IMR-90 (cell line): Measurements from ENCODE around the gene NINJ2. TPM values are rescaled to one million over a fixed set of nuclear protein-coding genes. Genes with fewer than 3 reads are reported as not detected.

Experiments used
- ATAC-seq: fragments of 200-7000 bp; cut with Tn5 transposase; 2 replicates; pipeline ENCODE4 v1.9.1; 2020; ENCODE audit warnings: low read depth, mild to moderate bottlenecking, moderate library complexity
- BruUV-seq: library from RNA; stranded (reverse); fragments of 400-500 nt; replicated peaks from 2 replicates; lab custom pipeline; 2021; lab: Mats Ljungman, UMichigan
- CTCF ChIA-PET: fragments of 300-600 bp; formaldehyde crosslinking; extraction: SDS; loops from one replicate; lab custom pipeline; 2021; ENCODE audit warnings: antibody characterized with exemption; lab: Yijun Ruan, JAX
- POLR2A ChIA-PET: fragments of 300-600 bp; sonication (Branson Sonifier 250); formaldehyde crosslinking; loops from one replicate; lab custom pipeline; 2022; ENCODE audit warnings: antibody characterized with exemption; ENCODE audit not compliant: unreplicated experiment; lab: Charles Lee
- DNase-seq: peaks from one replicate; pipeline ENCODE4 v3.0.0; 2013
- H2AFZ ChIP-seq: replicated peaks from 2 replicates; pipeline ENCODE3; 2013; ENCODE audit warnings: low read length, mild to moderate bottlenecking; ENCODE audit not compliant: poor library complexity
- H2AK5ac ChIP-seq: 2 replicates; pipeline ENCODE4 v1.6.1; 2013; ENCODE audit warnings: low read depth, low read length, inconsistent platforms
- H2AK9ac ChIP-seq: replicated peaks from 2 replicates; pipeline ENCODE3; 2013; ENCODE audit warnings: mild to moderate bottlenecking, low read depth, low read length, moderate library complexity; ENCODE audit not compliant: poor library complexity
- H2BK120ac ChIP-seq: 2 replicates; pipeline ENCODE4 v1.6.1; 2013; ENCODE audit warnings: low read depth, low read length, inconsistent platforms
- H2BK15ac ChIP-seq: 3 replicates; pipeline ENCODE4 v1.6.1; 2013; ENCODE audit warnings: low read depth, low read length, inconsistent platforms
- H2BK20ac ChIP-seq: 2 replicates; pipeline ENCODE4 v1.6.1; 2013; ENCODE audit warnings: low read depth, mild to moderate bottlenecking, inconsistent platforms, low read length, moderate library complexity
- H2BK5ac ChIP-seq: 2 replicates; pipeline ENCODE4 v1.6.1; 2013; ENCODE audit warnings: mild to moderate bottlenecking, low read depth, low read length, inconsistent platforms; ENCODE audit not compliant: poor library complexity, severe bottlenecking
- H3K14ac ChIP-seq: replicated peaks from 2 replicates; pipeline ENCODE4 v1.6.1; 2013; ENCODE audit warnings: low read depth, low read length, inconsistent platforms
- H3K18ac ChIP-seq: 2 replicates; pipeline ENCODE4 v1.6.1; 2013; ENCODE audit warnings: low read depth, low read length, control low read depth
- H3K23ac ChIP-seq: 2 replicates; pipeline ENCODE4 v1.6.1; 2013; ENCODE audit warnings: low read depth, low read length, inconsistent platforms
- H3K27ac ChIP-seq: 2 replicates; pipeline ENCODE4 v1.5.1; 2013; ENCODE audit warnings: mild to moderate bottlenecking, control low read depth, low read length; ENCODE audit not compliant: insufficient read depth
- H3K27me3 ChIP-seq: 2 replicates; pipeline ENCODE4 v1.6.1; 2013; ENCODE audit warnings: low read length; ENCODE audit not compliant: control insufficient read depth, insufficient read depth
- H3K36me3 ChIP-seq: 2 replicates; pipeline ENCODE4 v1.6.1; 2013; ENCODE audit warnings: low read length, mixed read lengths; ENCODE audit not compliant: control insufficient read depth, insufficient read depth
- H3K4ac ChIP-seq: 2 replicates; pipeline ENCODE4 v1.6.1; 2013; ENCODE audit warnings: low read depth, low read length, inconsistent platforms
- H3K4me1 ChIP-seq: 2 replicates; pipeline ENCODE4 v1.6.1; 2013; ENCODE audit warnings: low read length, mixed read lengths; ENCODE audit not compliant: control insufficient read depth, insufficient read depth
- H3K4me2 ChIP-seq: 2 replicates; pipeline ENCODE4 v1.6.1; 2013; ENCODE audit warnings: low read depth, mild to moderate bottlenecking, control low read depth, low read length, moderate library complexity
- H3K4me3 ChIP-seq: 2 replicates; pipeline ENCODE4 v1.5.1; 2013; ENCODE audit warnings: low read depth, mild to moderate bottlenecking, control low read depth, low read length, moderate library complexity; ENCODE audit not compliant: insufficient read depth
- H3K56ac ChIP-seq: 2 replicates; pipeline ENCODE4 v1.6.1; 2013; ENCODE audit warnings: low read length, inconsistent platforms; ENCODE audit not compliant: insufficient read depth; ENCODE audit errors: extremely low read depth
- H3K79me1 ChIP-seq, 2 experiments: 2 replicates each; pipeline ENCODE4 v1.6.1; 2013; ENCODE audit warnings: low read length in 2 of 2, inconsistent platforms in 1 of 2, low read depth in 1 of 2
- H3K9ac ChIP-seq: 2 replicates; pipeline ENCODE4 v1.6.1; 2013; ENCODE audit warnings: low read depth, low read length, control low read depth
- H3K9me1 ChIP-seq: 2 replicates; pipeline ENCODE4 v1.6.1; 2013; ENCODE audit warnings: low read length, inconsistent platforms; ENCODE audit not compliant: insufficient read depth
- H3K9me3 ChIP-seq: 2 replicates; pipeline ENCODE4 v1.6.1; 2013; ENCODE audit warnings: low read length; ENCODE audit not compliant: control insufficient read depth, insufficient read depth
- H4K20me1 ChIP-seq: 2 replicates; pipeline ENCODE4 v1.6.1; 2013; ENCODE audit warnings: low read length, inconsistent platforms; ENCODE audit not compliant: insufficient read depth
- H4K5ac ChIP-seq: 2 replicates; pipeline ENCODE4 v1.6.1; 2013; ENCODE audit warnings: mild to moderate bottlenecking, low read depth, low read length, control low read depth
- H4K8ac ChIP-seq, 2 experiments: 2 replicates each; pipeline ENCODE4 v1.6.1; 2013; ENCODE audit warnings: low read depth in 2 of 2, low read length in 2 of 2, control low read depth in 1 of 2, inconsistent platforms in 1 of 2
- H4K91ac ChIP-seq: 2 replicates; pipeline ENCODE4 v1.6.1; 2013; ENCODE audit warnings: low read depth, low read length, inconsistent platforms; ENCODE audit not compliant: insufficient read depth
- CHD1 ChIP-seq: IDR thresholded peaks from 2 replicates; pipeline ENCODE4 v1.6.1; 2012; ENCODE audit warnings: low read depth, low read length, improper control_type of control experiment
- WGBS, 2 experiments: methylation state at CpG; one replicate each; pipeline versions ENCODE4 v1.1.5 to v1.1.7; 2013; ENCODE audit warnings: missing lambda C conversion rate in 2 of 2; ENCODE audit not compliant: insufficient read length in 1 of 2; ENCODE audit errors: extremely low coverage in 2 of 2; 5-methylcytosine and 5-hydroxymethylcytosine counted together
- dilution Hi-C: fragments of 300-500 bp; cut with HindIII; formaldehyde crosslinking; loops from one replicate; pipeline ENCODE4 v1.14.3; 2018; ENCODE audit warnings: low sequenced_read_pairs; ENCODE audit not compliant: unreplicated experiment
- in situ Hi-C: fragments of 300-500 bp; cut with MboI; formaldehyde crosslinking; loops from 3 replicates; pipeline ENCODE4 v1.14.3; 2019; ENCODE audit warnings: low sequenced_read_pairs, inconsistent platforms, mixed read lengths
- intact Hi-C: fragments of 100-400 bp; cut with micrococcal nuclease; formaldehyde crosslinking; loops from 2 replicates; pipeline ENCODE4 v1.10.0; 2022
- polyA plus RNA-seq, 3 experiments: library from polyadenylated mRNA; depleted of rRNA; stranded (reverse); fragments of >200 nt; gene quantifications; 2 replicates each; pipeline ENCODE4 v1.2.3, GENCODE V29; 2012; ENCODE audit warnings: low replicate concordance in 1 of 3
- total RNA-seq: library from RNA; depleted of rRNA; stranded (reverse); fragments of >200 nt; gene quantifications from 2 replicates; pipeline ENCODE4 v1.2.3, GENCODE V29; 2012

NINJ2 gene
- total and polyA plus RNA-seq, 2 of the 4 experiments (the other 2 are of a cell fraction): not detected

GRCh38 chr12:579420-580110 lies 83.7 kb downstream of the NINJ2 start:
- no peak overlapping the region for H2BK20ac ChIP-seq
- H3K4me3 ChIP-seq: no peak overlapping the region
- no peak overlapping the region for H3K9ac ChIP-seq
- no peak overlapping the region for H3K4ac ChIP-seq
- DNase-seq (no peak), ATAC-seq (no peak)
- dilution Hi-C loops: no loop called here
- no peak overlapping the region for H3K4me2 ChIP-seq
- no peak overlapping the region for H3K23ac ChIP-seq
- H3K27ac ChIP-seq: no peak overlapping the region
- H4K20me1 ChIP-seq: no peaks in the 10 kb centered on the region
- CTCF ChIA-PET: interaction anchor here (0.6 to 2.1 kb wide), 2 partner anchors 172 to 282 kb away, joined by 4 to 6 read pairs; no protein-coding TSS in a partner anchor
- no peak overlapping the region for H3K14ac ChIP-seq
- no TSS peak for BruUV-seq
- no peak overlapping the region for H2AK9ac ChIP-seq
- no peak overlapping the region for H4K5ac ChIP-seq
- no peak overlapping the region for H2AFZ ChIP-seq
- no peak overlapping the region for H2AK5ac ChIP-seq
- POLR2A ChIA-PET: interaction anchor here (0.5 kb wide), 1 partner anchor 30 kb away, joined by 3 read pairs; no protein-coding TSS in a partner anchor
- H4K8ac ChIP-seq: no peak overlapping the region
- H4K91ac ChIP-seq: no peak overlapping the region
- H3K27me3 ChIP-seq: peaks cover 14% of the 10 kb centered on the region
- H2BK120ac ChIP-seq: no peak overlapping the region
- H2BK15ac ChIP-seq: no peak overlapping the region
- no peaks in the 10 kb centered on the region for H3K79me1 ChIP-seq
- intact Hi-C loops: loop anchor here (5.0 to 10.0 kb wide), 3 partner anchors 275 to 1008 kb away; no protein-coding TSS in a partner anchor
- H3K9me1 ChIP-seq: peaks cover 7% of the 10 kb centered on the region; the same call in 1 of the 2 replicates
- no peak overlapping the region for H2BK5ac ChIP-seq
- TF ChIP-seq CHD1: no peak
- no peaks in the 10 kb centered on the region for H3K36me3 ChIP-seq
- no peaks in the 10 kb centered on the region for H3K9me3 ChIP-seq
- no peak overlapping the region for H3K18ac ChIP-seq
- 56% methylated on average over 3 of the region's 9 CpGs; no CpG with 5 or more reads in 1 of the 2 experiments for WGBS, 2 experiments
- H3K56ac ChIP-seq: no peak overlapping the region
- in situ Hi-C loops: loop anchor here (5.0 to 10.0 kb wide), 3 partner anchors 173 to 1005 kb away; partner anchors contain the start of gene WNK1
- peaks cover 3% of the 10 kb centered on the region; the same call in 1 of the 2 replicates for H3K4me1 ChIP-seq
